IPS-15b (cell line): ENCODE measurements around the gene RBM42.
"Not testable (repeated sequence)": the region's sequence is repeated elsewhere in the genome, so short reads cannot be mapped to it uniquely, and the experiment has no call there.

Source experiments
- H3K27me3 ChIP-seq: one replicate; pipeline ENCODE4 v1.6.1; 2013; ENCODE audit warnings: low read length; ENCODE audit not compliant: control insufficient read depth, insufficient read depth
- H3K36me3 ChIP-seq: one replicate; pipeline ENCODE4 v1.6.1; 2013; ENCODE audit warnings: low read length; ENCODE audit not compliant: control insufficient read depth, insufficient read depth
- H3K4me1 ChIP-seq: one replicate; pipeline ENCODE4 v1.6.1; 2013; ENCODE audit warnings: mild to moderate bottlenecking, low read length; ENCODE audit not compliant: control insufficient read depth, insufficient read depth
- H3K4me3 ChIP-seq: one replicate; pipeline ENCODE4 v1.5.1; 2013; ENCODE audit warnings: low read depth, low read length
- H3K9ac ChIP-seq: one replicate; pipeline ENCODE4 v1.6.1; 2013; ENCODE audit warnings: low read depth, mild to moderate bottlenecking, low read length
- H3K9me3 ChIP-seq: one replicate; pipeline ENCODE4 v1.6.1; 2013; ENCODE audit warnings: mild to moderate bottlenecking, low read length; ENCODE audit not compliant: control insufficient read depth, insufficient read depth

RBM42 gene

GRCh38 chr19:35628565-35629331 is at the start of gene RBM42:
Gene RBM42 (plus strand): TSS chr19:35629036. CDS start chr19:35629154, 118 bp downstream.
- Histone ChIP-seq H3K36me3 (peaks cover 23% of the 10 kb centered on the region), H3K27me3 (no peaks in the 10 kb centered on the region), H3K9me3 (no peaks in the 10 kb centered on the region), H3K4me3 (peak within 1 kb of the TSS; percentile 84), H3K9ac (peak within 1 kb of the TSS; percentile 70), H3K4me1 (no peaks in the 10 kb centered on the region)

- Histone ChIP-seq H3K4me3 (no peak overlapping the region), H3K4me1 (no peaks in the 10 kb centered on the region), H3K27me3 (peaks cover 9% of the 10 kb centered on the region), H3K9me3 (no peaks in the 10 kb centered on the region), H3K36me3 (no peaks in the 10 kb centered on the region), H3K9ac (no peak overlapping the region)
These were observed 46.1 kb upstream of the RBM42 start for GRCh38 chr19:35582760-35583159.

- Histone ChIP-seq H3K4me3 (no peak within 1 kb of the TSS), H3K36me3 (no peaks in the 10 kb centered on the region), H3K9me3 (no peaks in the 10 kb centered on the region), H3K9ac (no peak within 1 kb of the TSS), H3K27me3 (peaks cover 19% of the 10 kb centered on the region), H3K4me1 (no peaks in the 10 kb centered on the region)
These were observed 43.0 kb upstream of the RBM42 start, which contains the start of gene PMIS2 for GRCh38 chr19:35585848-35586247. Gene PMIS2 (plus strand): TSS chr19:35586173. CDS start chr19:35586260, 87 bp downstream.

GRCh38 chr19:35587321-35587720 is 41.5 kb upstream of the RBM42 start:
- H3K27me3 ChIP-seq = peaks cover 19% of the 10 kb centered on the region
- no peak overlapping the region for H3K4me3 ChIP-seq
- H3K4me1 ChIP-seq = no peaks in the 10 kb centered on the region
- no peak overlapping the region for H3K9ac ChIP-seq
- no peaks in the 10 kb centered on the region for H3K9me3 ChIP-seq
- H3K36me3 ChIP-seq = no peaks in the 10 kb centered on the region

- Histone ChIP-seq H3K36me3 (no peaks in the 10 kb centered on the region), H3K4me1 (no peaks in the 10 kb centered on the region), H3K27me3 (peaks cover 19% of the 10 kb centered on the region), H3K9me3 (no peaks in the 10 kb centered on the region), H3K9ac (no peak overlapping the region), H3K4me3 (no peak overlapping the region)
These were observed 38.0 kb upstream of the RBM42 start for GRCh38 chr19:35590875-35591274.

GRCh38 chr19:35592226-35592625 is 36.6 kb upstream of the RBM42 start:
- Histone ChIP-seq H3K4me3 (no peak overlapping the region), H3K9ac (no peak overlapping the region), H3K36me3 (no peaks in the 10 kb centered on the region), H3K27me3 (peaks cover 14% of the 10 kb centered on the region), H3K4me1 (no peaks in the 10 kb centered on the region), H3K9me3 (no peaks in the 10 kb centered on the region)

- not testable (repeated sequence) for H3K36me3 ChIP-seq, H3K9me3 ChIP-seq, H3K4me3 ChIP-seq, H3K27me3 ChIP-seq, H3K9ac ChIP-seq, H3K4me1 ChIP-seq
These were observed 33.8 kb upstream of the RBM42 start for GRCh38 chr19:35595026-35595425.

GRCh38 chr19:35595928-35596327 is 32.9 kb upstream of the RBM42 start:
- Histone ChIP-seq H3K4me3 (no peak overlapping the region), H3K4me1 (no peaks in the 10 kb centered on the region), H3K9ac (no peak overlapping the region), H3K27me3 (no peaks in the 10 kb centered on the region), H3K9me3 (no peaks in the 10 kb centered on the region), H3K36me3 (no peaks in the 10 kb centered on the region)

GRCh38 chr19:35596366-35596999 is 32.4 kb upstream of the RBM42 start:
- no peaks in the 10 kb centered on the region for H3K27me3 ChIP-seq
- no peaks in the 10 kb centered on the region for H3K9me3 ChIP-seq
- H3K4me3 ChIP-seq = no peak overlapping the region

GRCh38 chr19:35601971-35602370 is 26.9 kb upstream of the RBM42 start:
- no peaks in the 10 kb centered on the region for H3K4me1 ChIP-seq
- no peak overlapping the region for H3K4me3 ChIP-seq
- H3K27me3 ChIP-seq = no peaks in the 10 kb centered on the region
- no peaks in the 10 kb centered on the region for H3K9me3 ChIP-seq
- no peaks in the 10 kb centered on the region for H3K36me3 ChIP-seq
- no peak overlapping the region for H3K9ac ChIP-seq

More at GRCh38 chr19:35596366-35596999, 32.4 kb upstream of the RBM42 start:
- Histone ChIP-seq H3K4me1 (no peaks in the 10 kb centered on the region), H3K36me3 (no peaks in the 10 kb centered on the region), H3K9ac (no peak overlapping the region)

GRCh38 chr19:35604436-35604835 is 24.4 kb upstream of the RBM42 start:
- not testable (repeated sequence) for H3K9ac ChIP-seq, H3K27me3 ChIP-seq, H3K4me3 ChIP-seq, H3K9me3 ChIP-seq, H3K4me1 ChIP-seq, H3K36me3 ChIP-seq

- H3K9me3 ChIP-seq, H3K27me3 ChIP-seq, H3K9ac ChIP-seq: not testable (repeated sequence)
These were observed 21.7 kb upstream of the RBM42 start for GRCh38 chr19:35607170-35607569.

More at GRCh38 chr19:35607170-35607569, 21.7 kb upstream of the RBM42 start:
- H3K4me1 ChIP-seq, H3K36me3 ChIP-seq, H3K4me3 ChIP-seq: not testable (repeated sequence)
